NCI-H2227 (cell line): ENCODE data around the gene PRMT9.

Experiments
- DNase-seq: peaks from one replicate; lab custom pipeline; 2025; ENCODE audit not compliant: unreplicated experiment; lab: John Stamatoyannopoulos, UW

Gene PRMT9

DNA sequence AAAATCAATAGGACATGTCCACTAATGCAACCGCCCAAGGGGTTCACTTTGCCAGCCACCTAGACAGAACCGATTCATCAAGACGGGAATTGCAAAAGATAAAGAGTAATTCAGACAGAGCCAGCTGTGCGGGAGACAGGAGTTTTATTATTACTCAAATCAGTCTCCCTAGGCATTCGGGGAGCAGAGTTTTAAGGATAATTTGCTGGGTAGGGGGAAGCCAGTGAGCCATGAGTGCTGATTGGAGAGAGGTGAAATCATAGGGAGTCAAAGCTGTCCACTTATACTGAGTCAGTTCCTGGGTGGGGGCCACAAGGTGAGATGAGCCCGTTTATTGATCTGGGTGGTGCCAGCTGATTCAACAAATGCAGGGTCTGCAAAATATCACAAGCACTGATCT is 58.2 kb downstream of the PRMT9 start:
- no peak for DNase-seq

DNA sequence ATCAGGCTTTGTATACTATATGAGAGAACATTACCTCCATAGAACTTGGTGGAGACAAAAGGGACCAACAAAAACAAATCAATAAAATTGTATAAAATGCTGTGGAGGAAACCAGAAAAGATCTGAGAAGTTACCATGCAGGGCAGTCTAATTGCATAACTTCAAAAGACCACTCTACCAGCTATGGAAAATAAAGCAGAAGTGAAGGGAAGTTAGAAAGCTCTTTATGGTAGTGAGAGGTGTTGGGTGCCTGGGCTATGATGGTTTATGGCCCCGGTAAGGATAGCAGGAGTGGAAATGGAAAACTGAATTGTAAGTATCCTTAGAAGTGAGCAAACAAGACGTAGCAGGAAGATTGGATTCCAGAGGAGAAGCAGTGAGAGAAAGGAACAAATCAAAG is 63.6 kb downstream of the PRMT9 start:
- DNase-seq = no peak

DNA sequence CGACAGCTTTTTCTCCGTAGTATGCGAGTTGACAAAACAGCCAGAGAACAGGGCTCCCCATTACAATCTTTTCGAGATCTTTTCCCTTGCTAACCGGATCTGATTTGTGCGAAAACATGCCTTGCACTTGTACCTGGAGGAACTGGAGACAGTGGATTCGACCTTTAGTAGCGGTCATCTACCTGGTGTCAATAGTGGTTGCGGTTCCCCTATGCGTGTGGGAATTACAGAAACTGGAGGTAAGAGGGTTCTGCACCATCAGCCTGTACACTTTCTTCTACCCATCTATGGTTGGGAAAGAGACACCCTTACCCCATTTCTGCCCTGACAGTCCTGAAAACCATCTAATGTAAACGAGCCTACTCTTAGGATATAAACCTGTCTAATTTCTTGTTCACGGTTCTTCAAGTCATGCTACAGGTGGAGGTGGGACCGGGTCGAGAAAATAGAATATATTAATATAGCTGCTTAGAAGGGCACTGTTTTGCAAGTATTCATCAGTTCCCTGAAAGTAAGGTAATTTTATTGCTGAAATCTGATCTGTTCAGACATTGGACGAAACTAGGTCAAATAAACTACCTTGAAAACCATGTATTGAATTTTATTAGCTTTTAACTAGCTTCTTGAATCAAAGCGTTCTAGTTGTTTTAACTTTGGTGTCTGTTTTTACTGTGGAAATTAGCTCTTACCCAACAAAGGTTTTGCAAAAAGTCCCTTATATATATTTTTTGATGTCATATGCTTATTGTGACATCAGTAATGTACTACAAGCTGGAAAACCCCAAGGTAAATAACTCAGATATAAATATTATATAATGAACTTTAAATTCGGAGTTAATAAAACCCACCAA is 65.9 kb downstream of the PRMT9 start:
- DNase-seq = no peak

DNA sequence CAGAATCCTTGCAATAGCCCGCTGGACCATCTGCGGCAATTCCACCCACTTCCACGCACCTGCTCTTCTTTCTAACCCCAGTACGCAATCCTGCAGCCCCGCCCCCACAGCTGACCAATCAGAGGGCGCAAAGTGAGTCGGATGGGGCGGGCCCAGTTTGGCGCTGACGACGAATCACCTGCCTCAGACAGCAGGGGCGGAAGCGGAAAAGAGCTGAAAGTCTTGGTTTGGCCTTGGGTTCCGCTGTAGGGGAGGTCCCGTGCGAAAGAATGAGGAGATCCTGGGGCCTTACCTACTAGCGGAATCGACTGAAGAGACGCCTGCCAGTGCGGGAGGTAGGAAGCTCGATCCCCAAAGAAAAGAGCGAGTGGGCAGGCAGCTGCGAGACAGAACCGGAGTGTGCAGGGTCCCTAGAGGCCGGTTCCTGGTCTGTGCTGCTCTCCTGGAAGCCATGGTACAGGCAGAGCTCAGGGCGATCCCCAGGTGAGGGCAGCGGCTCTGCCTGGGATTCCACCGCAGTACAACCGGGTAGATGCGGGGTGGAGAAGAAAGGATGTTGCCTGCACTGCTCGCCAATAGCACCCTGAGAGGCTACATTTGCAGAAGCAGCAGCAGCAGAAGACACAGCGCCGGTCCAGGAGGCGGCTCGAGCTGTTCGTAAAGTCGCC is 66.7 kb downstream of the PRMT9 start, which contains the start of gene TMEM184C:
TMEM184C (plus strand) TSS at position 225 of the 668 bp plus-strand sequence. CDS start 560 bp downstream, outside the sequence.
- DNase-seq = peak; percentile 95

DNA sequence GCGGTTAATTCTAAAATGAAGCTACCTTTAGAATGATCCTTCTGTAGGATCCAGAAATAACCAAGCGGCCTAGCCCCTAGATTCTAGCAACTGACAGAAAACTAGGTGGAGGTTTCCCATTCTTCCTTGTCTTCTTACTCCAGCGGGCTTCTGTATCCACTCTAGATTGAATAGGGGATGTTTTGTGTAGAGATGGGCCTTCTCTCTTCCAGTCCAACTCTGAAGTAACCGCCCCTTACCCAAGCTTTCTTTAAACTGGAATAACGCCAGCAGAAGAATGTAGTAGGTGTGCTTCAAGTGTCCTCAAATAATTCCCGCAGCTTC is 67.2 kb downstream of the PRMT9 start:
- DNase-seq = no peak

DNA sequence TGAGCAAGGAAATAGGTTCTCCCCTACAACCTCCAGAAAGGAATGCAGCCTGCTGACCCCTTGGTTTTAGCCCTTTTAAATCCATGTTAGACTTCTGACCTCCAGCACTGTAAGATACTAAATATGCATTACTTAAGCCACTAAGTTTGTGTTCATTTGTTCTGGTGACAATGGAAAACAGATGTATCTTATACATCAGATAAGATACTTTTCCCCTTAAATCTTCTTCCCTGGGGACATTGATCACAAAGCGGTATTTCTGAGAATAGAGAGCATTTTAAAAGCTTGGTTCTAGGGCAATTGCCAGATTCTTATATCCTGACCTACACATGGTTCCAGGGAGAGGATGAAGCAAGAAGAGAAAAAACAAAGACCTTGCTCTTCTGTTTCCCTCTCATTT is 73.3 kb downstream of the PRMT9 start:
- no peak for DNase-seq

DNA sequence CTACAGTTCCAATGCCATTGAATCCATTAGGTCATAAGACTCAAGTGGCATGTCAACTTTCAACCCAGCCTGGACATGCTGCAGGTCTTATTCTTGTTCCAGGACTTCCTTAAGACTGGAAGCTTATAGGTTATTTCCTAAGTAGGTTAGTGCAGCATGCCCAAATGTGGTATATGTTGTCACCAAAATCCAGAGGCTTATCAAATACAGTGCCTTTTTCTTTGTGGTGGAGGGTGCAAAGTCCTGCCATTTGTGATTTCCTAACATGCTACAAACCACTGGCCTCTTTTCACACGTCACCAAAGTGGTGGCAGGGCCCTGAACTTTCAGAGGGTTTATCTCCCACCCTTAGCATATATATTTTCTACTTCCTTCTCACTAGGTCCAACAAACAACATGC is 76.5 kb downstream of the PRMT9 start:
- DNase-seq = no peak

DNA sequence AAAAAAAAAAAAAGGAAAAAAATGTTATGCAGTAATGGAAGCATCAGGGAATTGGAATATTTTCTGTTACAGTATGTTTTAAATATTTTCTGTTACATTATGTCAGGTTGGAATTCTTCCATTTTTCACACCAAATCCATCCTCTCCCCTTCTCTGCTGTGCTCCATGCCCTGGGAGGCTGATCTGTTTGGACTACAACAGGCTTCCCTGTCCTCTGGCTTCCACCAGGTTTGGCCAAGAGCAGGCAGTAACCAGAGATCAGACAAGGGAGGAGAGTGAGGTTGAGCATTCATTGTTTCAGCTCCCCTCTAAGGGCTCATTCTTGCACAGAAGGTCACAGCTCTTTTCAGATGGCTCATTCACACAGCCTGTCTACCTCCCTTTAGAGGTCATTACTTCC is 78.5 kb downstream of the PRMT9 start:
- no peak for DNase-seq

DNA sequence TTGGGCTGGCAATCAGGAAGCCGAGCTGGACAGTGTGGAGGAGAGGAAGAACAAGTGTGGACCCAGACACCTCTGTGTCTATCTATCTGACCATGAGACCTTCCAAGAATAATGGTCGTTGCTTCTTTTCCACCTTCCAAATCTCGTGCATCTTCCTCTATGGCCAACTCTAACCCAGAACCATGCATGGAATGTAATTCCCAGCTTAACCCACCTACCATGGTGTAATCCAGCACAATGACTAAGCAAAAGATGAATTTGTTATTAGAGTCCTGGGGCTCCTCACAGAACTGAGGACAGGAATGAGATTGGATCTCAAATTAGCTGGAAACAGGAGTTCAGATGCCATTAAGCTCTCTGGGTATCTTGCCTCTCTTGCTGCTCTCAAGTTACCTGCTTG is 84.2 kb downstream of the PRMT9 start:
- no peak for DNase-seq

DNA sequence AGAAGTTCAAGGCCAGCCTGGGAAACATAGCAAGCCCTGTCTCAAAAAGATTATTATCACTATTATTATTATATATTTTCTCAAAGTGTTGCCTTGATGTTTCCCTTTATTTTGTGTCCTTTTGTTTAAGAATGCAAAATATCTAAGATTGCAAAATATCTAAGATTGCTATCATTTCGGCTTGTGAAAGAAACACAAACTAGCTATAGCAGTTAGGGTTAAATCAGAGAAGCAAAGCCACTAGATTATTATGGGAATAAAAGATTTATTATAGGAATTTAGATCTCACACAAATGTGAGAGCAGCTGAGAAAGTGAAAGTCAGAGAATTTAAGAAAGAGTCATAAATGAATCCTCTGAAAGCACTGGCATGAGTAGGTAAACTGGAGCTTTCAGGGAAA is 84.8 kb downstream of the PRMT9 start:
- no peak for DNase-seq

DNA sequence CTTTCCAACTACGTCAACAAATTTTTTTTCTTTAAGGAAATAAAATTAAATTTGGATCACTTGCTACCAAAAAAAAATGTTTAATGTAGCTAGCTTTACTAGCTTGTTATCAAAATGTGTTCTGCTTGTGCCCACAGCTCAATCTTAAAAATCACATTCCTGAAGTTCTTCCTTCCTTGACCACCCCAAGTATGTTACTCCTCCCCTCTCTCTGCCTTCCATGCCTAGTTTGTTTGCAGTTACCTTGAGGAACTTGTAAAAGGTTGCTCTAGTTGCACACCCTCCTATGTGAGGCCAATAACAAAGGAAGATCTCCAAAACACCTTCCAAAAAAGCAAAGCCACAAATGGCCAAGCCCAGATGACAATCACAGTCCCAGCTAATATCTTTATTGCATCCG is 86.4 kb downstream of the PRMT9 start:
- DNase-seq = no peak

DNA sequence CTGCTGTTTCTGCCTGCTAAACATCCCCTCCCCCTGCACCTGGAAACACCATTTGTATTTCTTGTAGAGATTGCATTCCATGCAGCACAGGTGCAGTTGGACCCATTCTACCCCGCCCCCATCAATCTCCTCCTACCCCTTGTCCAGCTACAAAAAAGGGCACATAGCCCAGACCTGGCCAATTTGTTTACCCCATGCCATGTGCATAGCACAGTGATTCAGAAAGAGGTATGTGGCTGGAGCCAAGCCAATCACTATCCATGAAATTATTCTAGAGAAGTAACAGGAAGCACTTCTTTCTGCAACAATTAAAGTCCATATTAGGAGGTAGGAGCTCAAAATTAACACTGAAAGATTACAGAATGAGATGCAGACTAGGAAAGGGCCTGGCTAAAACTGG is 87.0 kb downstream of the PRMT9 start:
- DNase-seq = no peak

DNA sequence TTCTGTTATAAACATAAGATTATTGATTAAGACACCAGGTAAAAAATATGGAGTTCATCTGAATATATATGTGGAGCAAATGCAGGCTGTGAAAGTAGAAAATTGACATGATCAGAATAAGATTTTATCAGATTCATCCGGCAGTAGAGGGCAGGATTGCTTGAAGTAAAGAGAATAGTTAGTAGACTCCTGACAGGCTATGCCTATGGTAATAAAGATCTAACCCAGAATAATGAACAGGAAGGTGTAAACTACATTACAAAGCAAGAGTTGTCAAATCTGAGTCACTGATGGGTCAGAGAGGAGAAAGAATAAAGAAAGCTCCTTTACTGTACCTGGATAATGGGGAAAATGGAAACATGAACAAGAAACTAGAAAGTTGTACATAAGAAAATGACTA is 87.6 kb downstream of the PRMT9 start:
- DNase-seq = no peak

DNA sequence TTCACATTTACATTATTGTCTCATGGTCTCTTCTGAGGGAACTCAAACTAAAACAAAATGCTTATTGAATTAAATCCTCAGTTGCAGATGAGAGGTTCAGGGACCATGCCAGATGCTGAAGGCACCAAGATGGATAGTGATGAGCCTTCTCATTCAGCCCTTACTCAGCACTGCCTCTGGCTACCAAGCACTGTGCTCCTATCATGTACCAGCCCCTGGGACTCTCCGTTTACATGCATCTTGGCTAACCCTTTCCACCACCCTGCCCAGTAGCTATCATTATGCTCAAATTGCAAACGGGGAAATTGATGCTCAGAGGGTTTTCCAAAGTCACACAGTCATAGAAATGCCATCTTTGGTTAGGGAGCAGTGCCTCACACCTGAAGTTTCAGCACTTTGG is 89.4 kb downstream of the PRMT9 start:
- no peak for DNase-seq

DNA sequence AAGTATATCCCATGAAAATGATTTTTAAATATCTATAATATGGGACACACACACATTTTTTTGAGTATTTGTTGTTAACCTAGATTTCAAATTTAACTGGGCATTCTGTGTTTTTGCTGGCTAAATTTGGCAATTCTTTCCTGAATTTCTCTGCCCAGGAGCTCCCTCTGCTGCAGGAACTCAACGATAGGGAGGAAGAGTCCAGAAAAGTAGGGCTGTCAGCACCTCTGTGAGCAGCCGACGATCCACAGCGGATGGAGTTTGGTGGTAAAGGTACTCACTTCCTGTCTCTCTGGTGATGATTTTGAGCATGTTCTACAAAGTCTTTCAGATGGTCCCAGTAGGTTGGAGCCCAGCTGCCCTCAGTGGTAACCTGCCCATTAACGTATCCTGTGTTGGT is 89.9 kb downstream of the PRMT9 start:
- DNase-seq = no peak

DNA sequence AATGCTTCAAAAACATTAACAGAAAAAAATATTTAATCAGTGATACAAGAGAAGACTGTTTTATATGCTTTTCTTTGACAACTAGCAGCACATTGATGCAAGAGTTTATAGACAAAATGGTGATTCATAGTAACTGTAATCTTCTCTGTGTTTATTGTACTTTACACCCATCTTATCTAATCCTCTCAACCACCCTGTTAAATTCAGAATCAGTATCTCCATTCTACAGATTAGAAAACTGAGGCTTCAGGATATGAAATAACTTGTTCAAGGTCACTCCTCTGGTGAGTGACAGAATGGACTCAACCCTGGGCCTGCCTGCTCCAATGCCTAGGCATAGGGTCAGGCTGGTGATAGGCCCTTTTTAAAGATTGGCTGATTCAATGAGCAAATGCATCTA is 92.9 kb downstream of the PRMT9 start:
- DNase-seq = no peak

DNA sequence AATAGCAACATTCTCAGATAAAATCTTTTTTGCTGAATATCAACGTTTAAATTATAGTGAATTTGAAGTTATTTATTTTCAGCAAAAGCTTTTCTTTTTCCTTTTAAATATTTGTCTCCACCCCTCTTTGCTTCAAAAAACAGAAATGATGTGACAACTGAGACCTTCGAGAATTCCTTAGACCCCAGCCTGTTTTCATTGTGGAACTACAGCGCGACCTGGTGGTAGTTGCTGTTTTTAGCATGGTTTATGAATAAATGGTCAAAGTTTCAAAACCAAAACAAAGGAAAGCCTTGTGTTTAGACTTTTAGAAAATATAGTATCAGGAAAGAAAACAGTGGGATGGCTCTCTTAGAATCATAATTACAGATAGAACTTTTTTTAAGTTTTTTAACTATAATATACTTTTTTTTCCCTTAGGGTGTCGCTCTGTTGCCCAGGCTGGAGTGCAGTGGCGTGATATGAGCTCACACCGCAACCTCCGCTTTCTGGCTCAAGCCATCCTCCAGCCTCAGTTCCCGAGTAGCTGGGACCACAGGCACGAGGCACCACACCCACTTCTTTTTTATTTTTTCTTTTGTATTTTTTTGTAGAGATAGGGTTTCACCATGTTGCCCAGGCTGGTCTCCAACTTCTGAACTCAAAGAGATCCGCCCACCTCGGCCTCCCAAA is 93.6 kb downstream of the PRMT9 start:
- DNase-seq = peak; percentile 49

DNA sequence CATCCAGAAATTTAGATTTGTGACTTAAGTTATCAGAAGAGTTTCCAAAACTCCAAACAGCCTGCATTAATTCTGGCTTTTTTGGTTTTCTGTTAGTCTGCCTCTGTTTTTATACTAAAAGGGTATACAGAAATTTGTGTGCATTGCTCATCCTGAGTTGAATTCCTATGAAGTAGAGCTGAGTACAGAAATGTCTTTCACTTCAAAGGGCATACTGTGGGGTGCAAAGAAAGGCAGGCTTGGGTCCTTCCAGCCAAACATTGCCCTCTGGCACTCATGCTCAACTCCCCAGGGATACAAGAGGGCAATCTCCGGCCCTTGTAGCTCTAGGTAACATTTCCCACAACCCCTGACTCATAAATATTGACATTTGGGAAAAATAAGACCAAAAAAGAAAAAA is 94.4 kb downstream of the PRMT9 start:
- DNase-seq = no peak
